H9 (cell line): ENCODE measurements around the gene FABP7. TPM values are rescaled to one million over a fixed set of nuclear protein-coding genes. Genes with fewer than 3 reads are reported as not detected.

Experiments used
- DNase-seq: peaks from one replicate; pipeline ENCODE4 v3.0.0-alpha.2; 2017
- H2AFZ ChIP-seq: one replicate; pipeline ENCODE4 v1.6.1; 2013; ENCODE audit warnings: mild to moderate bottlenecking, low read length, control low read depth, moderate library complexity
- H2AK5ac ChIP-seq: 2 replicates; pipeline ENCODE4 v1.6.1; 2013; ENCODE audit warnings: low read length, control low read depth, mixed read lengths; ENCODE audit not compliant: insufficient read length
- H2BK120ac ChIP-seq: one replicate; pipeline ENCODE4 v1.6.1; 2013; ENCODE audit warnings: low read depth, mild to moderate bottlenecking, low read length, control low read depth, inconsistent platforms; ENCODE audit not compliant: poor library complexity, severe bottlenecking
- H2BK12ac ChIP-seq: 2 replicates; pipeline ENCODE4 v1.6.1; 2013; ENCODE audit warnings: low read length, control low read depth, mixed read lengths, low read depth; ENCODE audit not compliant: insufficient read length
- H2BK15ac ChIP-seq: 2 replicates; pipeline ENCODE4 v1.6.1; 2013; ENCODE audit warnings: low read depth, low read length, control low read depth
- H2BK20ac ChIP-seq: one replicate; pipeline ENCODE4 v1.6.1; 2013; ENCODE audit warnings: low read depth, mild to moderate bottlenecking, low read length, control low read depth, inconsistent platforms; ENCODE audit not compliant: poor library complexity, severe bottlenecking
- H2BK5ac ChIP-seq: 2 replicates; pipeline ENCODE4 v1.6.1; 2013; ENCODE audit warnings: low read length, control low read depth, mixed read lengths; ENCODE audit not compliant: insufficient read length
- H3K14ac ChIP-seq: 2 replicates; pipeline ENCODE4 v1.6.1; 2013; ENCODE audit warnings: low read length, control low read depth; ENCODE audit not compliant: insufficient read depth
- H3K18ac ChIP-seq: 2 replicates; pipeline ENCODE4 v1.6.1; 2013; ENCODE audit warnings: low read depth, mild to moderate bottlenecking, mixed read lengths, low read length, control low read depth; ENCODE audit not compliant: insufficient read length
- H3K23ac ChIP-seq: 2 replicates; pipeline ENCODE4 v1.6.1; 2013; ENCODE audit warnings: low read length, control low read depth, mixed read lengths, low read depth; ENCODE audit not compliant: insufficient read length
- H3K23me2 ChIP-seq: 2 replicates; pipeline ENCODE4 v1.6.1; 2013; ENCODE audit warnings: low read depth, mild to moderate bottlenecking, mixed read lengths, low read length, control low read depth; ENCODE audit not compliant: insufficient read length, poor library complexity, severe bottlenecking
- H3K27ac ChIP-seq: 2 replicates; pipeline ENCODE4 v1.5.1; 2013; ENCODE audit warnings: low read length, control low read depth, mixed read lengths, low read depth; ENCODE audit not compliant: insufficient read length
- H3K27me3 ChIP-seq: 2 replicates; pipeline ENCODE4 v1.6.1; 2013; ENCODE audit warnings: low read length, control low read depth, inconsistent platforms; ENCODE audit not compliant: insufficient read depth
- H3K4ac ChIP-seq: 2 replicates; pipeline ENCODE4 v1.6.1; 2013; ENCODE audit warnings: low read depth, mild to moderate bottlenecking, control low read depth, inconsistent platforms, low read length, moderate library complexity
- H3K4me1 ChIP-seq: 2 replicates; pipeline ENCODE4 v1.6.1; 2013; ENCODE audit warnings: low read length, control low read depth, inconsistent platforms; ENCODE audit not compliant: insufficient read depth
- H3K4me2 ChIP-seq: 2 replicates; pipeline ENCODE4 v1.6.1; 2013; ENCODE audit warnings: low read length, control low read depth, mixed read lengths; ENCODE audit not compliant: insufficient read length, insufficient read depth
- H3K56ac ChIP-seq: 2 replicates; pipeline ENCODE4 v1.6.1; 2013; ENCODE audit warnings: low read depth, mild to moderate bottlenecking, mixed read lengths, low read length, control low read depth; ENCODE audit not compliant: insufficient read length
- H3K79me1 ChIP-seq: 2 replicates; pipeline ENCODE4 v1.6.1; 2013; ENCODE audit warnings: low read depth, mild to moderate bottlenecking, moderate library complexity, low read length, control low read depth, inconsistent platforms; ENCODE audit not compliant: insufficient read depth, poor library complexity, severe bottlenecking
- H3K79me2 ChIP-seq: 2 replicates; pipeline ENCODE4 v1.6.1; 2013; ENCODE audit warnings: low read length, control low read depth, inconsistent platforms; ENCODE audit not compliant: insufficient read depth
- H3K9ac ChIP-seq: 2 replicates; pipeline ENCODE4 v1.6.1; 2013; ENCODE audit warnings: low read length, control low read depth, mixed read lengths; ENCODE audit not compliant: insufficient read length; ENCODE audit errors: extremely low read depth
- H3K9me3 ChIP-seq: one replicate; pipeline ENCODE4 v1.6.1; 2013; ENCODE audit warnings: low read depth, low read length, inconsistent platforms; ENCODE audit not compliant: control insufficient read depth
- H3T11ph ChIP-seq: one replicate; pipeline ENCODE4 v1.6.1; 2013; ENCODE audit warnings: mild to moderate bottlenecking, low read length, control low read depth, inconsistent platforms
- H4K20me1 ChIP-seq: one replicate; pipeline ENCODE4 v1.6.1; 2013; ENCODE audit not compliant: control insufficient read depth, insufficient read length, insufficient read depth
- H4K5ac ChIP-seq: 2 replicates; pipeline ENCODE4 v1.6.1; 2013; ENCODE audit warnings: low read depth, mild to moderate bottlenecking, mixed read lengths, low read length, control low read depth; ENCODE audit not compliant: insufficient read length
- H4K8ac ChIP-seq: replicated peaks from 2 replicates; pipeline ENCODE4 v1.6.1; 2013; ENCODE audit warnings: low read length, control low read depth, mixed read lengths, low read depth; ENCODE audit not compliant: insufficient read length
- H4K91ac ChIP-seq: 2 replicates; pipeline ENCODE4 v1.6.1; 2013; ENCODE audit warnings: low read depth, mild to moderate bottlenecking, moderate library complexity, mixed read lengths, low read length, control low read depth; ENCODE audit not compliant: insufficient read length
- H3K27ac Mint-ChIP-seq, 3 experiments: 2 replicates in 2 of 3; 3 replicates in 1 of 3; pipeline ENCODE4 v1.8.0; 2020 to 2021; ENCODE audit warnings: mixed read lengths in 3 of 3, mild to moderate bottlenecking in 1 of 3, moderate library complexity in 1 of 3
- H3K27me3 Mint-ChIP-seq: 2 replicates; pipeline ENCODE4 v1.8.0; 2021; ENCODE audit warnings: low read depth, mild to moderate bottlenecking, moderate library complexity, mixed read lengths
- H3K36me3 Mint-ChIP-seq, 3 experiments: 2 replicates in 2 of 3; 3 replicates in 1 of 3; pipeline ENCODE4 v1.8.0; 2020 to 2021; ENCODE audit warnings: low read depth in 3 of 3, mixed read lengths in 3 of 3; ENCODE audit not compliant: insufficient read depth in 1 of 3
- H3K4me1 Mint-ChIP-seq, 2 experiments: 2 replicates each; pipeline ENCODE4 v1.8.0; 2020; ENCODE audit warnings: mixed read lengths in 2 of 2
- H3K4me3 Mint-ChIP-seq, 2 experiments: 2 replicates in 1 of 2; 3 replicates in 1 of 2; pipeline ENCODE4 v1.8.0; 2020 to 2021; ENCODE audit warnings: mild to moderate bottlenecking in 2 of 2, mixed read lengths in 2 of 2, moderate library complexity in 1 of 2
- H3K9me3 Mint-ChIP-seq, 2 experiments: 2 replicates in 1 of 2; 3 replicates in 1 of 2; pipeline ENCODE4 v1.8.0; 2020; ENCODE audit warnings: mild to moderate bottlenecking in 2 of 2, mixed read lengths in 2 of 2, moderate library complexity in 1 of 2
- total RNA-seq: library from RNA; stranded (reverse); gene quantifications from 2 replicates; pipeline ENCODE4 v1.2.1, GENCODE V29; 2021
- TF ChIP-seq, protein P1 (sequence below): fragments of 200-600 bp; sonication (generic); conservative IDR thresholded peaks from 3 replicates; pipeline ENCODE4 v1.8.0; 2021; ENCODE audit warnings: antibody characterized with exemption, mild to moderate bottlenecking

The FABP7 gene
- total RNA-seq, 1 experiment from 2014 or later = 3.9 TPM

DNA sequence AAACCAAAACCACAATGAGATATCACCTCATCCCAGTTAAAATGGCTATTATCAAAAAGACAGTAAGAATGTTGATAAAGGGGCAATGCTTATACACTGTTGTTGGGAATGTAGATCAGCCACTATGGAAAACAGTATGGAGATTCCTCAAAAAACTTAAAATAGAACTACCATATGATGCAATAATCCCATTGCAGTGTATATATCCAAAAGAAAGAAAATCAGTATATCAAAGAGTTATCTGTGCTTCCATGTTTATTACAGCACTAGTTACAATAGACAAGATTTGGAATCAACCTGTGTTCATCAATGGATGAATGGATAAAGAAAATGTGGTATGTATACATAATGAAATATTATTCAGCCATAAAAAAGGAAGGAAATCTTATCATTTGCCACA, 3.5 kb upstream of the FABP7 start:
- no peak overlapping the region for H4K8ac ChIP-seq
- H3K9me3 ChIP-seq = no peaks in the 10 kb centered on the region
- H3K23ac ChIP-seq = no peak overlapping the region
- no peak overlapping the region for H3K27ac ChIP-seq
- no peak overlapping the region for H2BK12ac ChIP-seq
- no peak overlapping the region for H3T11ph ChIP-seq
- H2BK5ac ChIP-seq = no peak overlapping the region
- Mint-ChIP-seq H3K4me3 (no peak overlapping the region), H3K4me1 (peaks cover 25 to 29% of the 10 kb centered on the region in 2 experiments), H3K36me3 (no peaks in the 10 kb centered on the region), H3K27ac (no peak overlapping the region), H3K9me3 (no peaks in the 10 kb centered on the region), H3K27me3 (no peaks in the 10 kb centered on the region; the same call in 1 of the 2 replicates)
- H3K18ac ChIP-seq = no peak overlapping the region
- no peak overlapping the region for H3K9ac ChIP-seq
- no peak overlapping the region for H2AFZ ChIP-seq
- H3K4me2 ChIP-seq = no peak overlapping the region
- H3K56ac ChIP-seq = no peak overlapping the region
- no peak overlapping the region for H2AK5ac ChIP-seq
- no peak overlapping the region for H4K91ac ChIP-seq
- no peak overlapping the region for H4K5ac ChIP-seq
- no peak for DNase-seq
- H3K14ac ChIP-seq = no peak overlapping the region
- H2BK15ac ChIP-seq = no peak overlapping the region
- H4K20me1 ChIP-seq = no peaks in the 10 kb centered on the region
- no peaks in the 10 kb centered on the region for H3K23me2 ChIP-seq
- no peaks in the 10 kb centered on the region for H3K27me3 ChIP-seq
- no peak overlapping the region for H3K4ac ChIP-seq
- peaks cover 3% of the 10 kb centered on the region; the same call in 1 of the 2 replicates for H3K4me1 ChIP-seq
- TF ChIP-seq, protein P1, sequence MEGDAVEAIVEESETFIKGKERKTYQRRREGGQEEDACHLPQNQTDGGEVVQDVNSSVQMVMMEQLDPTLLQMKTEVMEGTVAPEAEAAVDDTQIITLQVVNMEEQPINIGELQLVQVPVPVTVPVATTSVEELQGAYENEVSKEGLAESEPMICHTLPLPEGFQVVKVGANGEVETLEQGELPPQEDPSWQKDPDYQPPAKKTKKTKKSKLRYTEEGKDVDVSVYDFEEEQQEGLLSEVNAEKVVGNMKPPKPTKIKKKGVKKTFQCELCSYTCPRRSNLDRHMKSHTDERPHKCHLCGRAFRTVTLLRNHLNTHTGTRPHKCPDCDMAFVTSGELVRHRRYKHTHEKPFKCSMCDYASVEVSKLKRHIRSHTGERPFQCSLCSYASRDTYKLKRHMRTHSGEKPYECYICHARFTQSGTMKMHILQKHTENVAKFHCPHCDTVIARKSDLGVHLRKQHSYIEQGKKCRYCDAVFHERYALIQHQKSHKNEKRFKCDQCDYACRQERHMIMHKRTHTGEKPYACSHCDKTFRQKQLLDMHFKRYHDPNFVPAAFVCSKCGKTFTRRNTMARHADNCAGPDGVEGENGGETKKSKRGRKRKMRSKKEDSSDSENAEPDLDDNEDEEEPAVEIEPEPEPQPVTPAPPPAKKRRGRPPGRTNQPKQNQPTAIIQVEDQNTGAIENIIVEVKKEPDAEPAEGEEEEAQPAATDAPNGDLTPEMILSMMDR = no peak
- no peak overlapping the region for H2BK20ac ChIP-seq
- H3K79me2 ChIP-seq = no peaks in the 10 kb centered on the region
- no peaks in the 10 kb centered on the region for H3K79me1 ChIP-seq
- no peak overlapping the region for H2BK120ac ChIP-seq
